Glomerular visceral epithelial cell (primary cell): ENCODE data around the gene ST6GALNAC5.

Source experiments
- DNase-seq: peaks from one replicate; pipeline ENCODE4 v3.0.0-alpha.2; 2016; ENCODE audit errors: extremely low spot score

Gene ST6GALNAC5

DNA sequence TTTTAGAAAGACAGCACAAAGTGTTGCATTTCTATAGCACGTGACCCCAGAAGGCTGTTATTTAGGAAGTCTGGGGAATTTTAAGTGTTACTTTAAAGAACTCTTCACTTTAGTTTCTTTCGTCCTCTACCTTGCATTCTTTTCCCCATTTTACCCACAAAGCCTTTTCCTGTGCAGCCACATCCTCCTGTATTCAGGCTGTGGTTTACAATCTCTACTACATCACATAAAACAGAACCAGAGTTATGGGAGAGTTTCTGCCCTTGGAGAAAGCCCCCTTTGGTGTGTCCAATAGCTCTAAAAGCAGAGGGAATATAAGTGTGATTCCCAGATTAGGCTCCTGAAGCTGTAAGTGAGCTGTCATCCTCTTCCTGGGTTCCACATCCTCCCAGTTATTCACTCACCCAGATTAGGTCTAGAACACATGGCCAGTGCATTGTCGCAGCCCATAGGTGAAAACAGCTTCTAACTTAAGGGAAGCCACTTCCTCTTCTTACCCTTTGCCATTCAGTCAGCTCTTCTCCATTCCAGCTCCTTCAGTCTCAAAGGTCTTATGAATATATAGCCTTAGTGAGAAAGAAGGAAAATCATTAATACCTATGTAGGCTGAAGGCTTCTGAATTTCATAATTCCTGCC, 180.8 kb downstream of the ST6GALNAC5 start:
- no peak for DNase-seq

DNA sequence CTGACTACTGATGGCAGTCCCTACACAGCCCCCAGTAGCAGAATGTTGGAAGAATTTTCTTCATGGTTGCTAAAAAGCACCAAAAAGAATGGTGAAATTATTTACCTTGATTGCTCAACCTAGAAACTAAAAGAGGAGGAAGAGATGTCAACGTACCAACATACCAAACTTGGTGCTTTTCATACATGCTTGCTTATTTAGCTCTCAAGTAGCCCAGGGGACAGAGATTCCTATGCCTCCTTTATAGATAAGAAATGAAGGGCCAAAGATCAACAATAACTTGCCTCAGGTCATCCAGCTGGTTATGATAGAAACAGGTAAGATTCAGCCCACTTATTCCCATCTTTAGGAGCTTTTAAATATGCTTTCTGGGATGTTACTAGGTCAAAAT, 181.3 kb downstream of the ST6GALNAC5 start:
- DNase-seq = no peak

DNA sequence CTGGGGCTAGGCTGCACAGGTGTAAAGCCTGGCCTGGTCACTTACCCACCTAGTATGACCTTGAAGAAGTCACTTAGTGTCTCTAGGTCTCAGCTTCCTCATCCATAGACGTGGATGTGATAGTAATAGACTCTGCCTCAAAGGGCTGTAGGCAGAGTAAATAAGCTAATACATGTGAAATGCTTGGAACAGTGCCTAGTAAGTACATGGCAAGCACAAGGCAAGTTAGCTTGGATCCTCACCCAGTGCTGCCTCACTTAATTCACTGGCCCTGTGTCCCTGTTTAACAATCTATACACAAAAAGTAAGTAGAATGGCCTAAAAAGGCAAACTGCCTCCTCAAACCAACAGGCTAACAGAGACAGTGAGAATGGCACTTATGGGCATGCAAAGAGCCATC, 184.1 kb downstream of the ST6GALNAC5 start:
- DNase-seq = no peak

GRCh38 chr1:77056525-77056924, 189.2 kb downstream of the ST6GALNAC5 start:
- DNase-seq = no peak

DNA sequence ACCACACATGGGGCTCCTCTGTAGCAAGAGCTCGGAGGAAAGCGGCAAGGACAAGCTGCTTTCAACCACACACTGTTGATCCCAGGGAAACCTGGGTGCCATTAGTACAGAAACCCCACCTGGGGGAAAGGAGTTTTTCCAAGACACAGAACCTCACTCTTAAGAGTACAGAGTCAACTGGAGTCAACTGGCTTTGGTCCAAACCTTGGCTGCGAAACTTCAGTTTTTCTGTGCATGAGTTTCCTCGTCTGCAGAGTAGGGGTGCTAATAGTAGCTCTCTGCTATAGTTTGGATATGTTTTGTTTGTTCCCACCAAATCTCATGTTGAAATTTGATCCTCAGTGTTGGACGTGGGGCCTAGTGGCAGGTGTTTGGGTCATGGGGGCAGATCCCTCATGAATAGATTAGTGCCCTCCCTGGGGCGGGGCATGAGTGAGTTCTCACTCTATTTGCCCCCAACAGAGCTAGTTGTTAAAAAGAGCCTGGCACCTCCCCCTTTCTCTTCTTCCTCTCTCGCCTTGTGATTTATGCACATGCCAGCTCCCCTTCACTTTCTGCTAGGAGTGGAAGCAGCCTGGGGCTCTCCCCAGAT, 190.8 kb downstream of the ST6GALNAC5 start:
- no peak for DNase-seq

DNA sequence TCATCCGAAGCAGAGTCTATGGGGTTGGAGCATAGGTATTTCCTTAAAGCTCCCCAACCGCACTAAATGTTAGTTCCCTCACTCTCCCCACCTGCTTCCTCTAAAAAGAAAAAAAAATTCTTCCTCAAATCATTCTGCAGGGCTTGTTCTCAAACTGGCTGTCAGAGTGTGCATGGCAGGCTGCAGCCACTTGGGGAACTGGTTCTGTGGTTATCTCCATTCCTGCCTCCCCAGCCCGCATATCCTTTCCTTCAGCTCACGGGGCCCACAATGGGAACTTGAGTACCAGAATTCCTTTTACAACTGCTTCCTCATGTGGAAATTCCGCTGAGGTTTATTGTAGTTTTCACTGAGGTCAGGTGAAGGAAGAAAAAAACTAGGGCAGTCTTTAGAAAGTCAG, 192.7 kb downstream of the ST6GALNAC5 start:
- DNase-seq = no peak

- DNase-seq = no peak
Observed at GRCh38 chr1:77061162-77061561, 193.9 kb downstream of the ST6GALNAC5 start.

DNA sequence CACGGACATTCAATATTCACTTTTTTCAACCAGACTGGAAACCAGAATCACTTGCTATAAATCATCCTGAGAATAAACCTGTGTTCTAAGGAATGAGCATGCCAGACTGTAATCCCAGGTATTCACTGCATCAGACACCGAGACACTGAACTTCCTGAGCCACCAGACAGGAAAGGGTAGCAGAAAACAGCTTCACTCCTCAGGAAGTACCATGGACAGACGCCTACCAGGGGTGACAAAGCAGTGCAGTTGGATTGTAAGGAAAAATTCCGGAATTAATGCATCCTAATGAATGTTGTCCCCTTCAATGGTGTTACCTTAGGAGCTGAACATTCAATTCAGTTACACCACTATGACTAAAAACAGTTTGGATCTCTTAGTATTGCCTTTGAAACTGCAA, 195.8 kb downstream of the ST6GALNAC5 start:
- no peak for DNase-seq

GRCh38 chr1:77064246-77064645, 197.0 kb downstream of the ST6GALNAC5 start:
- no peak for DNase-seq

DNA sequence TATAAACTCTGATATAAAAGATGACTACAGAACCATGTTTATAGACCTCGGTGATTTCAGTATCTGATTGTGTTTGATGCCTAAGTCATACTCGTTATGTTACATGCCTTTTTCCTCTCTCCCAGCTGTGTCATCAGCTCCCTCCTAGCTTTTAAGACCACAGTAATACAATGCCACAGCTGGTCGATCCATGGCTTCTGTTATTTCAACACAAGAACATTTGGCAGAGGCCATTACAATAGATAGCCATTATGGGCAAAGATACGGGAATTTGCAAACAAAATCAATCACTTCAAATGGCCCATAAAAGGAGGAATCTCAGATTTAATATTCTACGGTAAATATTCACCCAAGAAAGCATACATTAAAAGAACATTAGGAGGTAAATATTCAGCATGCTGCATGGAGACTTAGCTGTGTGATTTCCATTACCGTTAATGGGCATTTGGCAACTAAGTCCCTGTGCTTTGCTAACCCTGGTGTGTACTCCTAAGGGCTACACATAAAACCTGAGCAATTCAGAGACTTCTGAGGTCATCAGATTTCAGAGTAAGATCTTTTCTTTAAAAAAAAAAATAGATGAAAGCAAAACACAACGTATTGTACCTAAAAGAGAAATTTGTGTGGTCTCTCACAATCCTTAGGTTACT, 198.5 kb downstream of the ST6GALNAC5 start:
- no peak for DNase-seq

- no peak for DNase-seq
Observed at GRCh38 chr1:77068013-77068412, 200.7 kb downstream of the ST6GALNAC5 start.

- no peak for DNase-seq
Observed at GRCh38 chr1:77076759-77077158, 209.5 kb downstream of the ST6GALNAC5 start.

DNA sequence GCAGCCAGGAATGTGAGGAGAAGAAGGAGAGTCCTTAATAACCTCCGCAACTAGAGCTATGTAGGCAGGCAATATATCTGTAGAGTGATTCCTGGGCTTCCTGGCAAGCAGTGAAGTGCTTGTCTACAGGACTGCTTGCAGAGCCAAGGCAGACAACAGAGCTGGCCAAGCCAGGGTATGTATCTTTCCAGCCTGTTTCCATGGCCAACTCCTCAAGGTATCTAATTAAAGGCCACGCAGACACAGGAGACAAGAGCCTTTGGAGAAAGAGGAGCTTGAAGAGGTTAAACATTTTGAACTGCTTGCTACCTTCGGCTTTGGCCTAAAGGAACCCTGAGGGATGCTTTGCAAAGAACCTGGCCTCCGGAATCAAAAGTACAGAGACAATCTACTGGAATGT, 214.6 kb downstream of the ST6GALNAC5 start:
- DNase-seq = no peak

DNA sequence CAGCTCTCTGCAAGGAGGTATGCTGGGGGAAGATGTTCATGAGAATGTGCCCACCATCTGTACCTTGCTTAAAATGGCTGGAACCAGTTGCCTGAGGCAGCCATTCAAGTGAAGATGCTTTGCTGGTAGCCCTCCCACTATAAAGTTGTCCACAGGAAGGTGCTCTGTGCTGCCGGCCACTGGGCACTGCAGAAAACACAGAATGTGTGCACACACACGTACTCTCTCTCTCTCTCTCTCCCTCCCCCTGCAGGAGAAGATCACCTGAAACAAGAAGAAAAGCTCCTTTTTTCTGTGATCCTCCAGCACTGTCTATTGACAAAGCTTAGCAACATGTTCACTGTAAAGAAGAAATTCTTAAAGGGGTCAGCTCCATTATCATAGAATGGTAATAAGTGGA, 217.2 kb downstream of the ST6GALNAC5 start:
- DNase-seq = no peak

- no peak for DNase-seq
Observed at GRCh38 chr1:77085109-77085508, 217.8 kb downstream of the ST6GALNAC5 start.

DNA sequence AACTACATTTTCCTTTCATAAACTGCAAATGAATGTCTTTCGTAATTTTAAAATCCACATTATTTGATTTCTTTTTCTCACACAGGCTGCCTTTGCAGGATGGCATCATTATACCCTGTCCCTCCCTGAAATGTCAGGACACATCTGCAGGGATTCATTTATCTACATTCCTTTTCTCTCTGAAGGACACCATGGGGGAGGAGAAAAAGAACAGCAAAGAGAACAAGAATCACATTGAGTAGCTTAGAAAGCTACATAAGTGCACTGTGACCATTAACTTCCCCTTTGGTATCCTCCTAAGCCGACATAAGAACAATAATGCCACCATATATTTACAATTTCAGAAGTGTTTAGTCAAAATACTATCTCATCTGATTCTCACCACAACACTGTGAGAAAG, 222.5 kb downstream of the ST6GALNAC5 start:
- no peak for DNase-seq

- no peak for DNase-seq
Observed at GRCh38 chr1:77095236-77095635, 228.0 kb downstream of the ST6GALNAC5 start.

- DNase-seq = no peak
Observed at GRCh38 chr1:77096496-77097255, 229.4 kb downstream of the ST6GALNAC5 start.

- no peak for DNase-seq
Observed at GRCh38 chr1:77100875-77101274, 233.6 kb downstream of the ST6GALNAC5 start.

GRCh38 chr1:77103486-77103885, 236.2 kb downstream of the ST6GALNAC5 start:
- DNase-seq = no peak

DNA sequence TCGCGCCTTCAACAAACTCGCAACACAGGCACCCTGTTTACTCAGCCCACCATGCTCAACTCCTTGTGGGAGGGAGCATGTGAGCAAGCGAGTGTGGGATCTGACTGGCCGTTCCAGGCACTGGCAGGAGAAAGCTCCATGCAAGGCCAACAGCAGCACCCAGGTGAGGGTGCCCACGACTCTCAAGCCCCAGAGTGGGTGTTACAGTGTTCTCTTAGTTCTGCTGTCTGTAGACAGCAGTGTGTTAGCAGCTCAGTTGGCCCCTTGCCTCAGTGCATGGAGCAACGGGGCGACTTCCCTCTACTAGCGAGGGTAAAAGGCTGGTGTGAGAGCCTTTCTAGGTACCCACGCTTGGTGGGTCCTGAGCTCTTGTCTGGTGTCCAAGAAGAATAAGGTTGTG, 237.4 kb downstream of the ST6GALNAC5 start:
- no peak for DNase-seq
